Endothelial cell (in vitro differentiated cells): ENCODE data around the gene CCDC185. TPM values are rescaled to one million over a fixed set of nuclear protein-coding genes. Genes with fewer than 3 reads are reported as not detected.

ENCODE experiments used
- DNase-seq: peaks from one replicate; pipeline ENCODE4 v3.0.0; 2021; ENCODE audit warnings: low spot score
- H3K27ac Mint-ChIP-seq: one replicate; pipeline ENCODE4 v1.8.0; 2021; ENCODE audit warnings: mixed read lengths, inconsistent platforms; ENCODE audit not compliant: unreplicated experiment
- H3K27me3 Mint-ChIP-seq: one replicate; pipeline ENCODE4 v1.8.0; 2021; ENCODE audit warnings: mild to moderate bottlenecking, moderate library complexity, mixed read lengths, inconsistent platforms; ENCODE audit not compliant: unreplicated experiment
- H3K36me3 Mint-ChIP-seq: one replicate; pipeline ENCODE4 v1.8.0; 2021; ENCODE audit warnings: mild to moderate bottlenecking, low read depth, mixed read lengths, inconsistent platforms; ENCODE audit not compliant: unreplicated experiment
- H3K4me1 Mint-ChIP-seq: one replicate; pipeline ENCODE4 v1.8.0; 2021; ENCODE audit warnings: mild to moderate bottlenecking, mixed read lengths, inconsistent platforms; ENCODE audit not compliant: unreplicated experiment
- H3K4me3 Mint-ChIP-seq: one replicate; pipeline ENCODE4 v1.8.0; 2021; ENCODE audit warnings: mild to moderate bottlenecking, mixed read lengths, inconsistent platforms; ENCODE audit not compliant: unreplicated experiment
- H3K9me3 Mint-ChIP-seq: one replicate; pipeline ENCODE4 v1.8.0; 2021; ENCODE audit warnings: mixed read lengths, inconsistent platforms; ENCODE audit not compliant: unreplicated experiment
- CTCF ChIP-seq: fragments of 200-600 bp; sonication (generic); IDR thresholded peaks from one replicate; pipeline ENCODE4 v1.5.0; 2021; ENCODE audit warnings: antibody characterized with exemption; ENCODE audit not compliant: unreplicated experiment
- total RNA-seq: library from RNA; stranded (reverse); fragmentation: NEBNext Ultra II Directional; extraction: Animal tissue kit (Norgen Biotek cat#: 25700); gene quantifications from one replicate; pipeline ENCODE4 v1.2.1, GENCODE V29; 2021; ENCODE audit not compliant: unreplicated experiment

The CCDC185 gene
- total RNA-seq, 1 donor from 2014 or later = not detected

GRCh38 chr1:223347583-223347982, 45.6 kb upstream of the CCDC185 start:
- H3K4me1 Mint-ChIP-seq = peaks cover 6% of the 10 kb centered on the region
- no peak overlapping the region for H3K4me3 Mint-ChIP-seq

GRCh38 chr1:223348439-223348838, 44.8 kb upstream of the CCDC185 start:
- no peak for DNase-seq
- H3K9me3 Mint-ChIP-seq = no peaks in the 10 kb centered on the region
- no peak for TF ChIP-seq CTCF
- peaks cover 8% of the 10 kb centered on the region for H3K27me3 Mint-ChIP-seq
- no peaks in the 10 kb centered on the region for H3K36me3 Mint-ChIP-seq
- no peak overlapping the region for H3K27ac Mint-ChIP-seq
- H3K4me3 Mint-ChIP-seq = no peak overlapping the region
- H3K4me1 Mint-ChIP-seq = peaks cover 6% of the 10 kb centered on the region

More at GRCh38 chr1:223347583-223347982, 45.6 kb upstream of the CCDC185 start:
- Mint-ChIP-seq H3K9me3 (no peaks in the 10 kb centered on the region), H3K36me3 (no peaks in the 10 kb centered on the region), H3K27ac (no peak overlapping the region), H3K27me3 (peaks cover 6% of the 10 kb centered on the region)
- no peak for TF ChIP-seq CTCF
- no peak for DNase-seq

- Mint-ChIP-seq H3K4me1 (peaks cover 6% of the 10 kb centered on the region), H3K9me3 (no peaks in the 10 kb centered on the region), H3K27ac (no peak overlapping the region), H3K27me3 (peaks cover 12% of the 10 kb centered on the region), H3K4me3 (no peak overlapping the region), H3K36me3 (no peaks in the 10 kb centered on the region)
- DNase-seq = no peak
- TF ChIP-seq CTCF = no peak
Measured at GRCh38 chr1:223349241-223349640, 44.0 kb upstream of the CCDC185 start.

GRCh38 chr1:223350361-223350908, 42.8 kb upstream of the CCDC185 start:
- Mint-ChIP-seq H3K27ac (no peak overlapping the region), H3K4me1 (peaks cover 6% of the 10 kb centered on the region), H3K36me3 (no peaks in the 10 kb centered on the region), H3K4me3 (no peak overlapping the region), H3K27me3 (peaks cover 8% of the 10 kb centered on the region), H3K9me3 (no peaks in the 10 kb centered on the region)
- TF ChIP-seq CTCF = no peak
- no peak for DNase-seq

GRCh38 chr1:223352944-223353343, 40.3 kb upstream of the CCDC185 start:
- no peaks in the 10 kb centered on the region for H3K9me3 Mint-ChIP-seq
- H3K27ac Mint-ChIP-seq = no peak overlapping the region
- TF ChIP-seq CTCF = no peak

More at GRCh38 chr1:223352944-223353343, 40.3 kb upstream of the CCDC185 start:
- H3K36me3 Mint-ChIP-seq = no peaks in the 10 kb centered on the region
- peaks cover 6% of the 10 kb centered on the region for H3K4me1 Mint-ChIP-seq
- no peak overlapping the region for H3K4me3 Mint-ChIP-seq
- H3K27me3 Mint-ChIP-seq = peaks cover 7% of the 10 kb centered on the region
- DNase-seq = no peak
